A549 (cell line): ENCODE data around the gene KCNH2.

Experiments
- POLR2AphosphoS2 ChIP-seq: conservative IDR thresholded peaks from 2 replicates; pipeline ENCODE4 v1.6.1; 2012; ENCODE audit warnings: low read length, improper control_type of control experiment, inconsistent platforms
- ZFP36 ChIP-seq: fragments of 450-650 bp; IDR thresholded peaks from 2 replicates; pipeline ENCODE4 v1.6.1; 2014; ENCODE audit warnings: borderline replicate concordance; ENCODE audit not compliant: partially characterized antibody

DNA sequence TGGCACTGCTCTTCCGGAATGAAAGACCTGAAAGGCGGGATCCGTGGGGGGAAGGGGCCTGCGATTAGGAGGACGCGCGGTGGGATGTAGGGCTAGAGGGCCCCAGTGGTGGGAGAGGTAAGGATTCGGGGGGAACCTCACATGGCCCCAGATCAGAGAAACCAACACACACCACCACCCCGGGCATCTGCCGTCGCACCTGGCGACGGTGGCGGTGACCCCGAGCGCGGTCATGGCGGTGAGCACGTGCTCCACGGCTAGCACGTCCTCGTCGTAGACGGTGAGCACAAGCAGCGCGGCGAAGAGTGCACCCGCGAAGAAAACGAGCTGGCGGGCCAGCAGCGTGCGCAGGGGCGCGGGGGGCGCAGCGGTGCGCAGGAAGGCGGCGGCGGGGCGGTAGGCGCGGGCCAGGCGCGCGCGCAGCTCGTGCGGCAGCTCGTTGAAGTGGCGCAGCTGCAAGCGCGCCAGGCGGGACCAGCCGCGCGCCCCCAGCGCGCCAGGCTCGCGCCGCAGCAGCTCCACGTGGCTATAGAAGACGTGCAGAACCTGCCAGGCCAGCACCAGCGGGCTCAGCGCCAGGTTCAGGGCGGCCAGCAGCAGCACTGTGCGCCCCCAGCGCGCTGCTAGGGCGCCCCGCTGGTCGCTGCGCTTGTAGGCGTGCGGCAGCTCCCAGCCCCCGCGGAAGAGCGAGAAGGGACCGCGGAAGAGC, 40.5 kb upstream of the KCNH2 start:
- TF ChIP-seq POLR2AphosphoS2 (no peak), ZFP36 (no peak)
